Endometrial microvascular endothelial cells (primary cell): ENCODE measurements around the gene KSR2. TPM values are rescaled to one million over a fixed set of nuclear protein-coding genes. Genes with fewer than 3 reads are reported as not detected.
"Not testable (repeated sequence)": the region's sequence is repeated elsewhere in the genome, so short reads cannot be mapped to it uniquely, and the experiment has no call there.

Experiments used
- in situ Hi-C: cut with HindIII; loops from 2 replicates; pipeline ENCODE4 v1.10.0; 2017; ENCODE audit warnings: low sequenced_read_pairs, low pct_unique_long_range_greater_than_20kb; ENCODE audit errors: inconsistent ontology term
- total RNA-seq: library from RNA; depleted of rRNA; stranded (reverse); fragments of >200 nt; gene quantifications from one replicate; pipeline ENCODE4 v1.2.3, GENCODE V29; 2015; ENCODE audit errors: inconsistent ontology term

Gene KSR2
- total RNA-seq, 1 donor from 2014 or later: 5.0 TPM

DNA sequence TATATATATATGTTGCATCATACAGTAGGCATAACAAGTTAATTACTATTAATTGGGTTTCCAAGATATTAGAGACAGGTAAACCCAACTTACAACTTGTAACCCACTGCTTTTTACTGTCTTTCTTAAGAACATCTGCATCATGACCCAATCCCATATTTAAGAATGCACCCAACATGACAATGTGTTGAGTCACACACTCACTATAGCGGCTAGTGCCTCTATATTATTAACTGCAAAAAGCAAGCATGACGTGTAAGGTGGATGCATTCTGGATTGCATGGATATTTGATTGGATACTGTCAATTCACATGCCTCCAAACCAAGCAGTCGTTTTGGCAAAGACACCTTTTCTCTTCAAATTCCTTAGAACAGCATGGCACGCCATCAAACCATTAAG lies 68.2 kb downstream of the KSR2 start:
- in situ Hi-C loops: no loop called here

DNA sequence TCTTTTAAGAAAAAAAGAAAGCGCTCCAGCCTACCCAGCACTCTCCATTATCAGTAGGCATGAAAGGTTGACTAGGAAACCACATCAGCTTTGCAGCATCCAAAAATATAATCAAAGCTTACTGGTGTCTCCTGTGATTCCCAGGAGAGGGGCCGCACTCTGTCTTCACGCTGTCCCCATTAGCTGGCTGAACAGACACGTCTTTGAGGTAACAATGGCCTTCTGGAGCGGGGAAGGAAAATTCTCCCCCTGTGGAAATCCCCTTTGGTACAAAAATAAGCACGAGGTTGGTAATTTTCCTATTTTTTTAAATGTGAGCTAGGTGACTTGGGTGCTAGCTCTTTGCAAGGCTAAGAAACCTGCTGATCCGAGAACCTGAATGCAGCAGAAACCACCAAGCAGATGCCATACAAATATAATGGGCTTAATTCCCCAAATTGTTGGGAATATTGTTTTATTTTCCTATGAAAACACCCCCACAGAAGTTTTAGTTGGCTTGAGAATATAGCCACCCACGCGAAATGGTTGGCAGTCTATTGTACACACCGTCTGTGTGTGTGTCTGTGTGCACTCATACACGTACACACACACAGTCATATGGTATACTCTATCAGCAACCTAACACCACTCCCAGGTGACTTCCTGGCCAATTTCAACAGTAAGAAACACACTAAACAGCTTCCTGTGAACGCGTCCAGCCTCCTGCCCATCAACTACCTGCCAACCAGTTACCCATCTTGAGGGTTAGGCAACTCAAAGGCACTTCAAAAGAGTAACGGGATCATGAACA lies 71.2 kb downstream of the KSR2 start:
- in situ Hi-C loops: no loop called here

DNA sequence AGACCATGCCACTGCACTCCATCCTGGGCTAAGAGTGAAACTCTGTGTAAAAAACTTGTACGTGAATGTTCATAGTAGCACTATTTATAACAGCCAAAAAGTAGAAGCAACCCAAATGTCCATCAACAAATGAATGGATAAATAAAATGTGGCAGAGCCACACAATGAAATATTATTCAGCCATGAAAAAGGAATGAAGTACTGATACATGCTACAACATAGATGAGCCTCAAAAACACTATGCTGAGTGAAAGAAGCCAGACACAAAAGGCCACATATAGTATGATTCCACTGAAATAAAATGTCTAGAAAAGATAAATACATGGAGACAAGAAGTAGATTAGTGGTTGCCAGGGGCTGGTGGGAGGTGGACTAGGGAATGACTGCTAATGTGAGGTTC lies 72.8 kb downstream of the KSR2 start:
- in situ Hi-C loops: no loop called here

GRCh38 chr12:117892441-117892840 lies 76.3 kb downstream of the KSR2 start:
- in situ Hi-C loops: no loop called here

DNA sequence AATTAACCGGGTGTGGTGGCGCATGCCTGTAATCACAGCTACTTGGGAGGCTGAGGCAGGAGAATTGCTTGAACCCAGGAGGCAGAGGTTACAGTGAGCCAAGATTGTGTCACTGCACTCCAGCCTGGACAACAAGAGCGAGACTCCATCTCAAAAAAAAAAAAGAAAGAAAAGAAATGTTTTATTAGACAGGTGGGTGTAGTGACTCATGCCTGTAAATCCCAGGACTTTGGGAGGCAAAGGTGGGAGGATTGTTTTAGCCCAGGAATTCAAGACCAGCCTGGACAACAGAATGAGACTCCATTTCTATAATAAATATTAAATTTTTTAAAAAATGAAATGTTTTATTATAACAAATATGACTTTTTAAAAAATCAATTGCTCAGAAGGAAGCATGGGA lies 77.5 kb downstream of the KSR2 start:
- in situ Hi-C loops: not testable (repeated sequence)

DNA sequence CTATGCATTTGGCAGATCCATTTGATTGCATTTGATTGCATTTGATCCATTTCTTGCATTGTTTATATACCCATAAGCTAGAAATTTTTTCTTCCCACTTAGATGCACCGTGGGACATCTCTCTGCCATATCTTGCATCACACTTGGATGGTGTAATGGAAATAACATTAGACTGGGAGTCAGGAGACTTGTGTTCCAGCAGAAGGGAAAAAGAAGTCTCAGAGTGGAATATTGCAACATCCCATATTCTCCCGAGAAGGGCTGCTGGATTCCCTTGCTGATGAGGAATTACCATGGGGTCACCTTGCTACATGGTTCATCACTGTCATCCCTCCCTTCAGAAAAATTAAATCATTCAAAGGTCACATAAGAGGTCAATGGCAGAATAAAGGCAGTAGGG lies 78.1 kb downstream of the KSR2 start:
- in situ Hi-C loops: no loop called here

GRCh38 chr12:117890137-117890536 lies 78.7 kb downstream of the KSR2 start:
- in situ Hi-C loops: no loop called here

DNA sequence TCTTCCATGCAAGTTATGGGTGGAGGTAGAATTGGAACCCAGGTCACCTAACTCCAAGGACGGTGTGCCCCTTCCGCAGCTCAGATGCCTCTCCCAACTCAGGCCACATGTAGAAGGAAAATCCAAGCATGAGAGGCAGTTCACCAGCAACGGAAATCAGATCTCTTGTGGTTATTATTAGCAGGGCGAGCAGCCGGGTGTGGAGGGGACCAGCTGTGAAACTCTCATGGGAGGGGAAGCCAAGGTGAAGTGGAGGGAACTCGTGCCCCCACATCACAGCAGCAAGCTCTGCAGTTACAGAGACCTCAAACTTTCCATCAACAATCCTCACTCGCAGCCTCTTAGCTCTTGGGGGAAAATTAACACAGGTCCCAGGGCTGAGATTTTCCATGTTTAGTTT lies 79.7 kb downstream of the KSR2 start:
- in situ Hi-C loops: no loop called here

- in situ Hi-C loops: no loop called here
These were observed 83.6 kb downstream of the KSR2 start for GRCh38 chr12:117885211-117885610.

DNA sequence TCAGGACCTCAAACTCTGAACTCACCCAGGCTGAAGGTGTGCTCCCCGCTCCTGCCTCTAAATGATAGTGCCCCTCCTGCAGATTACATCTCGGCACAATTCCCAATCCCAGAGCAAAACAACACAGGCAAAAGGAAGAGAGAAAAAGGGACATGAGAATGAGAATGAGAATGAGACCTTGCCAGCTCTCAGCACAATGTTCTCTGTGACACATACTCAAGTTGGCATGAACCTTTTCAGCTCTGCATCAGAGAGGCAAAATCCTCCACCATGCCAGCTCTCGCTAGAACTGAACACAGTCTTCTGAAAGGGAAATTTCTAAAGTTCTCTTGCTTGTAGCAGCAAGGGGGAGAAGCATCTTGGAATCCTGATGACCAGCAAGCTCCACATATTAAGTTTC lies 84.6 kb downstream of the KSR2 start:
- in situ Hi-C loops: no loop called here

DNA sequence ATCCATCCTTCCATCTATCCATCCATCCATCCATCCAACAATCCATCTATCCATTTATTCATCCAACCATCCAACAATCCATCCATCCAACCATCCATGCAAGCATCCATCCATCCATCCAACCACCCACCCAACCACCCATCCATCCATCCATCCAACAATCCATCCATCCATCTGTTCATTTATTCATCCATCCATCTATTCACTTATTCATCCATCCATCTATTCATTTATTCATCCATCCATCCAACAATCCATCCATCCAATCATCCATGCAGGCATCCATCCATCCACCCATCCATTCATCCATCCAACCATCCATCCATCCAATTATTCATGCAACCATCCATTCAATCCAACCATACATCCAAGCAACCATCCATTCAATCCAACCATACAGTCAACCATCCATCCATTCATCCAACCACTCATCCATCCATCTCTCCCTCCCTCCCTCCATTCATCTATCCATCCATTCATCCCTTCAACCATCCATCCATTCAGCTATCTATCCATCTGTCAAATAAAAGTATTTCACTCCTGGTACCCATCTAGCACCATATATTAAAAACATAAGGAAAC lies 86.1 kb downstream of the KSR2 start:
- in situ Hi-C loops: no loop called here

DNA sequence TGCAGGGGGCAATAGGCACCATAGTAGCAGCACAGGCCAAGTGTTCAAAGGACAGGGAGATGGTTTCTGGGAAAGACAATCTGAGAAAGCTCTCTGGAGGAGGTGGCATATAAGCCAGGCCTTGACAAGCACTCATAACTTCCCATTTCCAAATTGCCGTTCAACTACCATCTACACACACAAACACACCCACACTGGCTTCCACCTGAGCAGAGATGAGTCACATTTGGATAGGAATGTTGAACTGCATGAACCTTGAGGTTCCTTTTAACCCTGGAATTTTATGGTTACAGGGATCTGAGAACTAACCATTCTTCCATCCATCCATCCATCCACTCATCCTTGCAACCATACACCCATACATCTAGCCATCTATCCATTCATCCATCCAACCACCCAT lies 86.6 kb downstream of the KSR2 start:
- in situ Hi-C loops: no loop called here

- in situ Hi-C loops: no loop called here
These were observed 87.3 kb downstream of the KSR2 start for GRCh38 chr12:117881517-117881916.

- in situ Hi-C loops: no loop called here
These were observed 90.2 kb downstream of the KSR2 start for GRCh38 chr12:117878605-117879004.

- in situ Hi-C loops: no loop called here
These were observed 92.4 kb downstream of the KSR2 start for GRCh38 chr12:117876436-117876816.

- in situ Hi-C loops: no loop called here
These were observed 92.9 kb downstream of the KSR2 start for GRCh38 chr12:117875744-117876435.

- in situ Hi-C loops: no loop called here
These were observed 93.9 kb downstream of the KSR2 start for GRCh38 chr12:117874842-117875434.

GRCh38 chr12:117874198-117874597 lies 94.6 kb downstream of the KSR2 start:
- in situ Hi-C loops: not testable (repeated sequence)

- in situ Hi-C loops: no loop called here
These were observed 96.1 kb downstream of the KSR2 start for GRCh38 chr12:117872546-117873169.
